Epithelial cell of prostate (primary cell): ENCODE results near the gene NUDT22.

ENCODE experiments used
- DNase-seq: peaks from one replicate; pipeline ENCODE4 v3.0.0-alpha.2; 2011; ENCODE audit warnings: low read depth, low spot score
- H3K27ac ChIP-seq: fragments of 450-650 bp; 2 replicates; pipeline ENCODE4 v1.5.1; 2017; ENCODE audit warnings: mild to moderate bottlenecking

The NUDT22 gene

DNA sequence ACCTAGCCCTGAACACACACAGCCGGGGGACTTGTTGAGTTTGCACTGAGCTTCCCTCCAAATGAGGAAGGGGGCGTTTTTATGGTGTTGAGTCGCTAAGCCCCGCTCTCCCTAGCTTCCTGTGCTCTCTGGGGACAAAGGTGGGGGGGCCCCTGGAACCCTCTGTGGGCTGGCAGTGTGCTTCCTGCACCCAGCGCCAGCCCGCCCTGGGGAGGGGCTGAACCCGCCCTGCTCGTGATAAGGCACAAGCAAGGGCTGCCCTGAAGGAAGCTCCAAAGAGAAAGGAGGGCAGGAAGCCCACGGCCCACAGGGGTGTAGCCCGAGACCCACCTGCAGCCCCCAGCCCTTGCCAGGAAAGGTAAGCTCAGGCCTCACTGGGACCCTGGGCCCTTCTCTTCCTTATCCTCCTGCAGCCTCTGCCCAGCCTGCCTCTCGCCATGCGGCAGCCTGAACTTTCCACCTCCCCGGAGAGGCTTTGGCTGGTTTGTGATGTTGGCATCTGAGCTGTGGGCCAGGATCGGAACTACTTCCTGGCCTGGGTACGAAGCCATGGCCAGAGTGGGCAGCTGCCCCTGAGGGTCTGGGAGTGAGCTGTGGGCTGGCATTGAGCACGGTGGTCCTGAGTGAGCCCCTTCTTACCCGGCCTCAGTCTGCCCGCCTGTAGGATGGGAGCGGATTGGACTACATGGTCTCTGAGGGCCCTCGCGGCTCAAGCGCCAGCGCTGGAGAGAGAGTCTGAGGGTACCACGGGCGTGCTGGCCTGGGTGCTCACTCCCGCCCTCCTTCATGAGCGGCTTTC lies 19.4 kb upstream of the NUDT22 start, which contains the start of gene FERMT3:
Gene FERMT3, plus strand, starts transcription at position 265 of the 799 bp plus-strand sequence. CDS start 644 bp downstream, outside the sequence.
- no peak for DNase-seq

DNA sequence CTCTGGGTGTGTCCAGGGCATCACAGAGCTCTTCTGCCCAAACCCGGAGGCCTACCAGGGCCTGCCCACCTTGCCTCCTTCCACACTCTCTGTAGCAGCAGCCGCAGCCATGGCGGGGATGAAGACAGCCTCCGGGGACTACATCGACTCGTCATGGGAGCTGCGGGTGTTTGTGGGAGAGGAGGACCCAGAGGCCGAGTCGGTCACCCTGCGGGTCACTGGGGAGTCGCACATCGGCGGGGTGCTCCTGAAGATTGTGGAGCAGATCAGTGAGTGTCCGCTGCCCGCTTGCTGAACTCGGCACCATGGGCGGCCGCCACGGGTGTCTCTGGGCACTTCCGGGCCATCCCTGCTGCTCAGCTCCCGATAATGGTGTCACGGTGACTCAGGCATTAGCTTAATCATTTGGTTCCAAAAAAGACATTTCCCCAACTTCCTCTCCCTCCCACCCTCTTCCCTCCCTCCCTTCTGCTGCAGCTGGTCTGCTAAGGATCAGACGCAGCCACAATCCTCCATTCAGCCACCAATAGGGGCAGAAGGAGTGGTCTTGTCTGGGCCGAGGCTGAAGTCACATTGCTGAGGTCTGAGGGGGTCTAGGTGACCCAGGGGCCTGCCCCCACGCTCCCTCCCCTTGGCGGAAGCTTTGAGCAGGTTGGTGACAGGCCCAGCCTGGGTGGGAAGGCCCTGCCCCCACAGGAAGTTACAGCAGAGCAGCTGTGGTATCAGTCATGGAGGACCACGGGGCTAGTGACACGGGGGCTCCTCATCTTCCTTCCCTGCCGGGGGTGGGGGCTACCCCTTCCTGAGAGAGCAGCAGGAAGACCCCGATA lies 18.6 kb upstream of the NUDT22 start:
- no peak overlapping the region for H3K27ac ChIP-seq
- DNase-seq = no peak

More for the DNA sequence above, 19.4 kb upstream of the NUDT22 start, which contains the start of gene FERMT3:
- H3K27ac ChIP-seq = no peak within 1 kb of the TSS

DNA sequence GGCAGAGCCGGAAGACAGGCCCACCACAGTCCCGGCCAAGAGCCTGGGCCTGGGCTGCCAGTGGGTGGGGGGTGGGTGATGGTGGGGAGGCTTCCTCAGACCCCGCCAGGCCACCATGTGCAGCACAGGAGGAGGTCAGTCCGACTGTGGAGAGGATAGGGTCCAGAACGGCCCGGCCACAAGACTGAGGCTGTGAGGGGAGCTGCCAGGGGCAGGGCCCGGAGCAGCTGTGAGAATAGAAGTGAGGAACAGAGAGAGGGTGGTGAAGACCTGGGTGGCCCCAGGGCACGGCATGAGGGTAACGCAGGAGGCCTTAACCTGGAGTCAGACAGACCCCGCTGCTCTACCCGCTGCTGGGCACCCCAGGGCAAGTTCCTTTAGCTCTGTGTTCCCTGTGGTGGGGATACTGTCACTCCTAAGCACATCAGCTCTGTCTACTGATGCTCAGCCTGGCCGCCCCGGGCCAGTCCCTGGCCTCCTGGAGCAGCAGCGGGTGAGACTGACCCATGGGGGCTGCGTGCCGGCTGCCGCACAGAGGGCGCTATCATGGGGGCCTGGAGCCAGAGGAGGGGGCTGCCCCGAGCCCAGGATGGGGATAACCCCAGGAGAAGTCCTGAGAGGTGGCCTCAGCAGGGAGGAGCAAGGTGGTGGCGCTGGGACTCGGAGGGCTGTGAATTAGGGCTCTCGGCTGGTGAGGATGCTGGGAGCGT lies 17.8 kb upstream of the NUDT22 start:
- no peak for DNase-seq
- no peak overlapping the region for H3K27ac ChIP-seq

DNA sequence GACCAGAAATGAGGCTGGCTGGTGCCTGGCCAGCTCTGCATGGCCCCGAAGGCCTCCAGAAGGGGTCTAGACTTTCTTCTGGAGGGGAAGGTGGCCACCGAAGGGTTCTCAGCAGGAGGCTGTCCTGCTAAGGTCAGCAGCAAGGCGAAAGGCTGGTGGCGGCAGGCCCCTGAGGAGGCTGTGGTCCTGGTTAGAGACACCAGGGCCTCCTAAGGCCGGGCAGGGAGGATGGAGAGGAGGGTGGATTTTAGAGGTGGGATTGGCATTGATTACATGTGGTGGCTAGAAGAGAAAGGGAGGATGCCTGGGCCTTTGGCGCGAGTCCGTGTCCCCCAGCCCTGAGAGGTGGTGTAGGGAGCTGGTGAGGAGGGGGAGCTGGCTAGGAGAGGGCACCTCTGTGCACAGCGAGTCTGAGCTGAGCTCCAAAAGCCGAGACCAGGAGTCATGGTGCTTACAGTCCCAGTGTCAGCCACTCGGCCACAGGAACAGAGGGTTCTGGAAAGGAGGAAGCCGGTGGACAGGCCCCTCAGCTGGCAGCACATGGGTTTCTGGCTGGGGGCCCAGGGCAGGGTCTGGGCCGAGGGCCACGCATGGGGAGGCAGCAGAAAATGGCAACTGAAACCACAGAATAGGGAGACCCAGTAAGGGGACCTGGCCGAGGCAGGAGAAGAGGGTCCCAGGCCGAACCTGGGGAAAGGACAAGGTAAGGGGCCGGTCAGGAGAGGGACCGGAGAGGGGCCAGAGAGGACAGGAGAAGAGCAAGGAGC lies 17.1 kb upstream of the NUDT22 start:
- DNase-seq = no peak
- H3K27ac ChIP-seq = no peak overlapping the region

DNA sequence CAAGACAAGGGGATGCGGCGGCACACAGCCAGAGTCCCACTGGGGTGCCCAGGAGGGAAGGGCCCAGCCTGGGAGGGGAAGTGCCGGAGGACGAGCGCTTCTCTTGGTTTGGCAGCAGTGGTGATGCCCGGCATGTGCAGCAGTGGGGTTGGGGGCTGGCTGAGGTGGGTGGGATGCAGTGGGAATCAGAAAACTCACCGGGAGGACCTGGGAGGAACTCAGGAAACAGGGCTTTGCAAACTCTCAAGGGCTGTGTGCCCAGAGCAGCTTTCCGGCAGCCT lies 16.6 kb upstream of the NUDT22 start:
- H3K27ac ChIP-seq = no peak overlapping the region

DNA sequence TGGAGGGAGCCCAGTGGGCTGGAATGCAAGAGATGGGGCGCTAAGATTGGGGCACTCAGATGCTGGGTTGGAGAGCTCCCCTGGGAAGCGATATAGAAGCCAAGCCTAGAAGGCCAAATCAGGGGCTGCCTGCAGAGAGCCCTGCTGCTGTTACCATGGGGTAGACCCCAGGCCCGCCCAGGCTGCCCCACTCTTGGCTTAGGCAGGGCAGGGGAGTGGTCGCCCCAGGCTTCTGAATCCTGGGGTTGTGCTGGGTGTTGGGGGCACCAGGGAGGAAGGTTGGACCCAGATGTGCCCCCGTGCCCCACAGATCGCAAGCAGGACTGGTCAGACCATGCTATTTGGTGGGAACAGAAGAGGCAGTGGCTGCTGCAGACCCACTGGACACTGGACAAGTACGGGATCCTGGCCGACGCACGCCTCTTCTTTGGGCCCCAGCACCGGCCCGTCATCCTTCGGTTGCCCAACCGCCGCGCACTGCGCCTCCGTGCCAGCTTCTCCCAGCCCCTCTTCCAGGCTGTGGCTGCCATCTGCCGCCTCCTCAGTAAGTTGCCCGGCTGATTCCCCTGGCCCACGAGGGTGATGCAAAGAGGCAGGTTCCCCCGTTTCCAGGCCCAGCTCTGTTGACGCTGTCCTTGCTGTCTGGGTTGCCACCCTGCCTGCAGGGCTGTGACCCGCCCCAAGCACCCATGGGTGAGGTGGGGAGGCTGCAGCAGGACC lies 15.6 kb upstream of the NUDT22 start:
- H3K27ac ChIP-seq = no peak overlapping the region
- no peak for DNase-seq

More for the DNA sequence above, 16.6 kb upstream of the NUDT22 start:
- no peak for DNase-seq

DNA sequence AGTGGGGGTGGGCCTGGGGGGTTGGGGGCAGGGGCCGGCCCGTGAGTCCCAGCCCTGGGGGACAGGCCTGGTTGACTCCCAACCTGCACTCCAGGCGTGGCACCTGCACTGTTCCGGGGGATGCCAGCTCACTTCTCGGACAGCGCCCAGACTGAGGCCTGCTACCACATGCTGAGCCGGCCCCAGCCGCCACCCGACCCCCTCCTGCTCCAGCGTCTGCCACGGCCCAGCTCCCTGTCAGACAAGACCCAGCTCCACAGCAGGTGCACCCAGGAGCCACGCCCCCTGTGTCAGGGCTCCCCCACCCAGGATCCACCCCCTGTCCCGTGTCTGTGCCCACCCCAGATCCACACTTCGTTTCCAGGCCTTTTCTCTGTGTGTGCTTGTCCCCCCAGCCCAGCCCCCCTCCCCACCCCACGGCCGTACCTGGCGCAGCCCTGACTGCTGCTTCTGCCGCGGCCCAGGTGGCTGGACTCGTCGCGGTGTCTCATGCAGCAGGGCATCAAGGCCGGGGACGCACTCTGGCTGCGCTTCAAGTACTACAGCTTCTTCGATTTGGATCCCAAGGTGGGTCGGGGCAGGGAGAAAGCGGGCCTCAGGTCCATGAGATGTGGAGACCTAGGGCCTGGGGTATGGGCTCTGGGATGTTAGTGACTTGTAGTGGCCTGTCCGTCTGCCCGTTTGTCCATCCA lies 14.7 kb upstream of the NUDT22 start:
- H3K27ac ChIP-seq = no peak overlapping the region
- no peak for DNase-seq

DNA sequence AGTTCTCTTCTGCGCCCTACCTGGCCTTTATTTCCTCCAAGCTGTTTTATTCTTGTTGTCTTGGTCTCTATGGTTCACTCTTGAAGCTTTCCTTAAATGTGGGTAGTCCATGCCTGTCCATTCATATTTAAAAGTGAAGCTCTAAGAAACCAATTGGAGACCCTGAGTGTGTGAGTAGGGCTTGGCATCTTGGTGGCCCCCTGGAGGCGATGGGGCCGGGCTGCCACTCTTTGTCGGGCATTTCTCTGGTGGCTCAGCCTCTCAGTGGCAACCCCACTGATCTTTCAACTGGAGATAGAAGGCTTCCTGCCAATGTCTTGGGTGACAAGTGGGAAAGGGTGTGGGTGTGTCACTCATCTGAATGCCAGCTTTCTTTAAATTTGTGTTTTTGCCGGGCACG lies 9.2 kb upstream of the NUDT22 start:
- DNase-seq = no peak

DNA sequence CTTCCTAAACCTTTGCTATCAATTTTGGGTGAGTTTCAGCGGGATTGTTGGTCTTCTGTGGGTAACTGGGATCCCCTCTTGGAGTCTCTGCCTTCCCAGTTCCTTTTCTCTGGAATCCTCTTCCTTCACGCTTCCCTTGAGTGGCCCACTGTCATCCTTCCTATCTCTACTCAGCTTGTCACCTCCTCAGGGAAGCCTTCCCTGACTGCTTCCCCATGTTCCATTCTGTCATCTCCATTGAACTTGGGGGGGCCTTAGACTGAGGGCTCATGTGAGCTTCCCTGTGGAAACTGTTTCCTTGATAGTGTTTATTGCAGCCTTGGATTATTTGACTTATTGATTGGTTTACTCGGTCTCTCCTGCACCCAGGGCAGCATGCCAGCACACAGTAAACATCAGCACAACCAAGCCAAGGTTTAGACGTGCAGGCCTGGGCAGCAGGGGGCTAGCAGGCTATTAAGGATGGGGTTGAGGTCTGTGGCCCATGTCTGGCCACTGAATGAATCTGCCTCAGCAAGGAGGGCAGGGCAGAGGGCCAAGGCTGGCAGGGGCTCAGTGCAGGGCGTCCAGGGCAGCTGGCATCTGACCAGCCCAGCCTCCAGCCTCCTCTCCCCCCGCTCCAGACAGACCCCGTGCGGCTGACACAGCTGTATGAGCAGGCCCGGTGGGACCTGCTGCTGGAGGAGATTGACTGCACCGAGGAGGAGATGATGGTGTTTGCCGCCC lies 7.3 kb upstream of the NUDT22 start:
- no peak overlapping the region for H3K27ac ChIP-seq
- no peak for DNase-seq

More for the DNA sequence above, 9.2 kb upstream of the NUDT22 start:
- no peak overlapping the region for H3K27ac ChIP-seq

DNA sequence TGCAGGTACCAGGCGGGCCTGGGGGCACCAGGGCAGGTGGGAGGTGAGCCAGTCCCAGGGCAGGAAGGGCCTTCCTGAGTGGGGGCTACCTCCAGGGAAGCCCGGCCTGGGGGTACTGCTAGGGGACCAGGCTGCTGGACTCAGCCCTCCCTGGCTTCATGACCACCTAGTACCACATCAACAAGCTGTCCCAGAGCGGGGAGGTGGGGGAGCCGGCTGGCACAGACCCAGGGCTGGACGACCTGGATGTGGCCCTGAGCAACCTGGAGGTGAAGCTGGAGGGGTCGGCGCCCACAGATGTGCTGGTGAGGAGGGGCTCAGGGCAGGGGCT lies 6.8 kb upstream of the NUDT22 start:
- H3K27ac ChIP-seq = no peak overlapping the region
- no peak for DNase-seq

DNA sequence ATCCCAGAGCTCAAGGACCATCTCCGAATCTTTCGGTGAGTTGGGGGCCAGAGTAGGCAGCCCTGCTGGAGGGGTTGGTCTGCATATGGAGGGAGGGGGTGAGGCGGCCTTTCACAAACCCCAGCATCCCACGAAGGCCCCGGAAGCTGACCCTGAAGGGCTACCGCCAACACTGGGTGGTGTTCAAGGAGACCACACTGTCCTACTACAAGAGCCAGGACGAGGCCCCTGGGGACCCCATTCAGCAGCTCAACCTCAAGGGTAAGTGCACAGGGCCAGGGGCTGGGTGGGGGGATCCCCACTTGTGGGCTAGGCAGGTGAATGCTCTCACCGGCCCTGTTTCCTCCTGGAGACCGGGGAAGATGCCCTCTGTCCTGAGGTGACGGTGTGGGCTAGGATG lies 6.3 kb upstream of the NUDT22 start:
- H3K27ac ChIP-seq = no peak overlapping the region
- DNase-seq = no peak

DNA sequence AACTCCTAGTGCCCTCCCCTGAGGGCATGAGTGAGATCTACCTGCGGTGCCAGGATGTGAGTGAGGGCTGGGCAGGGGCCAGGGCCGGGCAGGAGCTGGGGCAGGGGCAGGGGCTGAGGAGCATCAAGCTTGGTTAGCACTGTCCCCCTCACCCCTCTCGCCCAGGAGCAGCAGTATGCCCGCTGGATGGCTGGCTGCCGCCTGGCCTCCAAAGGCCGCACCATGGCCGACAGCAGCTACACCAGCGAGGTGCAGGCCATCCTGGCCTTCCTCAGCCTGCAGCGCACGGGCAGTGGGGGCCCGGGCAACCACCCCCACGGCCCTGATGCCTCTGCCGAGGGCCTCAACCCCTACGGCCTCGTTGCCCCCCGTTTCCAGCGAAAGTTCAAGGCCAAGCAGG lies 5.8 kb upstream of the NUDT22 start:
- H3K27ac ChIP-seq = no peak overlapping the region
- no peak for DNase-seq

DNA sequence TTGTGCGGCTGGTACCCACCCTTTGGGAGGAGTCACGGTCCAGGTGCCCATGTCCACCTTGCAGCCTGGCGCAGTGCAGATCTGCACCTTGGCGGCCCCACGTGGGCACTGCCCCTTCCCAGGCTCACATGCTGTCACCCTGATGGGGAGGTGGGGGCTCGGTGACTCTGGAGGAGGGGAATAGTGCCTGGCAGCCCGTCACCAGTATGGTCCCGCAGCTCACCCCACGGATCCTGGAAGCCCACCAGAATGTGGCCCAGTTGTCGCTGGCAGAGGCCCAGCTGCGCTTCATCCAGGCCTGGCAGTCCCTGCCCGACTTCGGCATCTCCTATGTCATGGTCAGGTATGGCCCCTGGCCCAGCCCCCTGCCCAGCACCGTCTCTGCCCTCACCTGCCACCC lies 5.3 kb upstream of the NUDT22 start:
- no peak overlapping the region for H3K27ac ChIP-seq
- no peak for DNase-seq

DNA sequence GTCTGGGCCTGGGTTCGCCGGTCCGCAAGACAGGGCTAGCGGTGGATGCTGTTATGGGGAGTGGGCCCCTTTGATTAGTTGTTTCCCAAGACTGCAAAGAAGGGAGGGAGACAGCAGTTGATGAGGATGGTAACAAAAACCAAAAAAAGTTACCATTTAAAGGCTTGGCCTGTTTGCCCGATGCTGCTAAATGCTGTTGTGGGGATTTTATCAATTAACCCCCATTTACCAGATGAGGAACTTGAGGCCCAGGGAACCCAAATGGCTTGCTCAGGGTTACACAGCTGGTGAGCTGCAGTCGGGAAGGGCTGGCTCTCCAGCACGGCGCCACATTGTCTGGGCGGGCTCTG lies 3.4 kb upstream of the NUDT22 start:
- no peak for DNase-seq
- no peak overlapping the region for H3K27ac ChIP-seq

DNA sequence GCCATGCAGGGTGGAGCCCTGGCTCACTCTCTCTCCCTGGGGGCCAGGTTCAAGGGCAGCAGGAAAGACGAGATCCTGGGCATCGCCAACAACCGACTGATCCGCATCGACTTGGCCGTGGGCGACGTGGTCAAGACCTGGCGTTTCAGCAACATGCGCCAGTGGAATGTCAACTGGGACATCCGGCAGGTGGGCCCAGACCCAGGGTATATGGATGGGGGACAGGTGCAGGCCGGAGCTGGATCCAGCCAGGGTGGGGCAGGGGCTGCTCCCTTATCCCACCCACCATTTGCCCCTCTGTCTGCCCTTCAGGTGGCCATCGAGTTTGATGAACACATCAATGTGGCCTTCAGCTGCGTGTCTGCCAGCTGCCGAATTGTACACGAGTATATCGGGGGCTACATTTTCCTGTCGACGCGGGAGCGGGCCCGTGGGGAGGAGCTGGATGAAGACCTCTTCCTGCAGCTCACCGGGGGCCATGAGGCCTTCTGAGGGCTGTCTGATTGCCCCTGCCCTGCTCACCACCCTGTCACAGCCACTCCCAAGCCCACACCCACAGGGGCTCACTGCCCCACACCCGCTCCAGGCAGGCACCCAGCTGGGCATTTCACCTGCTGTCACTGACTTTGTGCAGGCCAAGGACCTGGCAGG lies 2.9 kb upstream of the NUDT22 start:
- peak overlapping the region; percentile 10 for H3K27ac ChIP-seq
- DNase-seq = no peak

DNA sequence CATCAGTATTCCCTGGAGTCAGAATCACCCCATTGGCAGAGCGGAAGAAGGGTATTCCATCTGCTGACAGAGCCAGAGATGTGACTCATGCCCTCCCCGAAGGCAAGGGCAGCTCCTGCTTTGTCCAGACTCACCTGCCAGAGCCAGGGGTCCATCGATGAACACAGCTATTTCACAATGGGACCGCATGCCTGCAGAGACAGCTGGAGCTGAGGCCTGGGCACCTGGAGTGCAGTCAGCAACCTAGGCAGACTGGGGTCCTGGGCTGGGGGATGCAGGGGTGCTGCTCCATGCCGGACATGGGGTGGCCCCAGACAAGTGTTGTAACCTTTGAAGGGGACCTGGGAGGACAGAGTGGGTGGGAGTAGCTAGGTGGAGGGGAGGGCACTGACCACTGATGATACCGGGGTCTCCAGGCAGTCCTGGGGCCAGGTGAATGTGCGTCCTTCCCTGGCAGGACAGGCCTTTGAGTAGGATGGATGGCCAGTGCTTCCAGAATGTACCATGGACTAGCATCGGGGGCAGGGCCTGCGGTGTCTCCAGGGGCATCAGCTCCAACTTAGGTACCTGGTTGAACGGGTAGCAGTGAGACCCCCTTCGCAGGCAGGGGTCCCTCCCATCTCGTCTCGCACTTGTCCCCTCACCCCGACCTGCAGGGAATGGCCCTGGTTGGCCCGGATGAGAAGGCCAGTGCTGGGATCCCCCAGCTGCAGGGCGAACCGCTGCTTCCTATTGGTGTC lies 1.8 kb upstream of the NUDT22 start:
- H3K27ac ChIP-seq = peak overlapping the region; percentile 10
- no peak for DNase-seq

DNA sequence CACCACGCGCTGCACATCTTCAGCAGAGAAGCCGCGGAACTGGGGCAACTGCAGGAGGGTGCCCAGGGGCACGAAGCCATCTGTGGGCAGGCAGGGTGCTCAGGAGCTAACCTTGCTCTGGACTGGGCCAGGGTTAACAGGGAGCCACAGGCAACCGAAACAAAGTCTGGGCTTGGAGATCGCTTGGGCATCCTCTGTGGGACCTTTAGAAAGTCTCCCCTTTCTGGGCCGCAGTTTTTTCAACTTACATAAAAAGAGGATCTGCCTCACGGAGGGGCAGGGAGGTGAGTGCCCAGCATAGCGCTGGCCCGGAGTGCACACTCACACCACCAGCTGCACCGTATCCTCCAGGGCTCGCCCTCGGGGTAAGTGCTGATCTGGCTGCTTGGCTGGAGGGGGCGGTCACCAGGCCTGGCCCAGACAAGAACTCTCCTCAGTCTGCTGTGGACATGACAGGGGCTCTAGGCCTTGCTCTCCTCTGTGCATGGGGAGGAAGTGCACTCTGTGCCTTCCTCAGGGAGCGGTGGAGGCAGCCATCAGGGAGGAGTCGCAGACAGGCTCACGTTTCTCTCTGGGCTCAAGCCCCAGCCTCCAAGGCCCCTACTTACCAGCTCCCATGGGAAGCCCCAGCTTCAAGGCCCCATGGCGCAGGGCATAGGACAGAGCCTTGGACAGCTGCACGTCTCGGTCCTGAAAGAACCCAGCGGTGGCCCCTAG lies 1.0 kb upstream of the NUDT22 start:
- peak overlapping the region; percentile 66 for H3K27ac ChIP-seq
- no peak for DNase-seq
